ENCODE data around the gene PLA1A.
A peak's percentile ranks its signal among the peaks of the same experiment; 100 is the strongest.
"Not testable (repeated sequence)": the region's sequence is repeated elsewhere in the genome, so short reads cannot be mapped to it uniquely, and the experiment has no call there.

The PLA1A gene

GRCh38 chr3:119665954-119666559, 68.4 kb downstream of the PLA1A start:
- DNase-seq, result no peak

- no peak for DNase-seq
Observed at GRCh38 chr3:119669906-119670570, 72.4 kb downstream of the PLA1A start.

- DNase-seq, result no peak
Observed at GRCh38 chr3:119672776-119673175, 75.1 kb downstream of the PLA1A start.

GRCh38 chr3:119673875-119674274, 76.2 kb downstream of the PLA1A start:
- no peak for DNase-seq

GRCh38 chr3:119675188-119675874, 77.6 kb downstream of the PLA1A start:
- no peak for DNase-seq

GRCh38 chr3:119676020-119676419, 78.3 kb downstream of the PLA1A start:
- DNase-seq, result peak in 1 of 2 donors; percentile 35

- peak; percentile 94 to 95 for DNase-seq
Observed at GRCh38 chr3:119676771-119677640, 79.3 kb downstream of the PLA1A start, which contains the start of gene COX17. Gene COX17 (minus strand): TSS chr3:119677406. CDS start chr3:119677310, 96 bp downstream.

- DNase-seq, result no peak
Observed at GRCh38 chr3:119677641-119677934, 79.9 kb downstream of the PLA1A start.

GRCh38 chr3:119678209-119678608, 80.5 kb downstream of the PLA1A start:
- not testable (repeated sequence) for DNase-seq
